Measurements from ENCODE around the gene REC8. TPM values are rescaled to one million over a fixed set of nuclear protein-coding genes. Genes with fewer than 3 reads are reported as not detected.

REC8 gene
- total and polyA plus RNA-seq, 2 of the 13 experiments (the other 11 are each of a cell fraction or from before 2014, with no cell fraction given) = 3.4 to 14.7 TPM

DNA sequence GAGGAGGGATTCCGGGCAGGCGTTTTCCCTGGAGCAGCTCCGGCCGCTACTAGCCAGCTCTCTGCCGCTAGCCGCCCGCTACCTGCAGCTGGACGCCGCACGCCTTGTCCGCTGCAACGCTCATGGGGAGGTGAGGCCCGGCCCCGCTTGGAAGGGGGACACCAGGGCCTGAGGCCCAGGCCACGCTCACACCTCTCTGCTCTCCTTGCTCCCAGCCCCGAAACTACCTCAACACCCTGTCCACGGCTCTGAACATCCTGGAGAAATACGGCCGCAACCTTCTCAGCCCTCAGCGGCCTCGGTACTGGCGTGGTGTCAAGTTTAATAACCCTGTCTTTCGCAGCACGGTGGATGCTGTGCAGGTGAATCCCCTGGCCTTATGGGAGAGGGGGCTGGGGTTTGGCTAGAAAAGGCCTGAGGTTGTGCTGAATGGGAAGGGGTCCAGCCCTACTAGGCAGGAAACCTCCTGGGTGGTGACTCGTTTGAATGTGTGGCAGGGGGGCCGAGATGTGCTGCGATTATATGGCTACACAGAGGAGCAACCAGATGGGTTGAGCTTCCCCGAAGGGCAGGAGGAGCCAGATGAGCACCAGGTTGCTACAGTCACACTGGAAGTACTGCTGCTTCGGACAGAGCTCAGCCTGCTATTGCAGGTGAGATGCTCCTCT lies 24.0 kb upstream of the REC8 start (continued):
- no peak for TF ChIP-seq HMGA1 (CRISPR knock-in tag; conservative IDR thresholded peaks at IDR 0.05)
- peak; percentile 85 for TF ChIP-seq ZFY (CRISPR knock-in tag; IDR thresholded peaks at IDR 0.05)
- TF ChIP-seq THYN1 (CRISPR knock-in tag; IDR thresholded peaks at IDR 0.05; ENCODE audit: borderline replicate concordance, low read depth) = no peak
- peak; percentile 58 for TF ChIP-seq TBX2 (CRISPR knock-in tag; IDR thresholded peaks at IDR 0.05; ENCODE audit: borderline replicate concordance)
- peak; percentile 73; the same call in 1 of the 2 replicates for TF ChIP-seq ZNF256 (CRISPR knock-in tag; conservative IDR thresholded peaks at IDR 0.05)
- no peak for TF ChIP-seq NFIC (IDR thresholded peaks at IDR 0.05; ENCODE audit: low read length)
- no peak for TF ChIP-seq SOX6 (IDR thresholded peaks at IDR 0.05)
- no peak for TF ChIP-seq SOX6 (CRISPR knock-in tag; IDR thresholded peaks at IDR 0.05)
- TF ChIP-seq TGIF2 (CRISPR knock-in tag; IDR thresholded peaks at IDR 0.05) = no peak
- TF ChIP-seq ZNF691 (CRISPR knock-in tag; IDR thresholded peaks at IDR 0.05; ENCODE audit: borderline replicate concordance, low read depth) = peak; percentile 70; the same call in 1 of the 2 replicates
- TF ChIP-seq ZBED4 (CRISPR knock-in tag; IDR thresholded peaks at IDR 0.05; ENCODE audit: borderline replicate concordance) = no peak
- no peak for TF ChIP-seq SP140L (CRISPR knock-in tag; IDR thresholded peaks at IDR 0.05; ENCODE audit: borderline replicate concordance)
- peak; percentile 82; the same call in 1 of the 2 replicates for TF ChIP-seq KDM5B (CRISPR knock-in tag; IDR thresholded peaks at IDR 0.05; ENCODE audit: borderline replicate concordance)
- TF ChIP-seq EZH2 (conservative IDR thresholded peaks at IDR 0.05; ENCODE audit: low read depth, low read length) = no peak
- peak; percentile 12 for TF ChIP-seq HNRNPK (IDR thresholded peaks at IDR 0.05; ENCODE audit: low read depth, low read length, poor library complexity, severe bottlenecking)
- TF ChIP-seq, protein P1, sequence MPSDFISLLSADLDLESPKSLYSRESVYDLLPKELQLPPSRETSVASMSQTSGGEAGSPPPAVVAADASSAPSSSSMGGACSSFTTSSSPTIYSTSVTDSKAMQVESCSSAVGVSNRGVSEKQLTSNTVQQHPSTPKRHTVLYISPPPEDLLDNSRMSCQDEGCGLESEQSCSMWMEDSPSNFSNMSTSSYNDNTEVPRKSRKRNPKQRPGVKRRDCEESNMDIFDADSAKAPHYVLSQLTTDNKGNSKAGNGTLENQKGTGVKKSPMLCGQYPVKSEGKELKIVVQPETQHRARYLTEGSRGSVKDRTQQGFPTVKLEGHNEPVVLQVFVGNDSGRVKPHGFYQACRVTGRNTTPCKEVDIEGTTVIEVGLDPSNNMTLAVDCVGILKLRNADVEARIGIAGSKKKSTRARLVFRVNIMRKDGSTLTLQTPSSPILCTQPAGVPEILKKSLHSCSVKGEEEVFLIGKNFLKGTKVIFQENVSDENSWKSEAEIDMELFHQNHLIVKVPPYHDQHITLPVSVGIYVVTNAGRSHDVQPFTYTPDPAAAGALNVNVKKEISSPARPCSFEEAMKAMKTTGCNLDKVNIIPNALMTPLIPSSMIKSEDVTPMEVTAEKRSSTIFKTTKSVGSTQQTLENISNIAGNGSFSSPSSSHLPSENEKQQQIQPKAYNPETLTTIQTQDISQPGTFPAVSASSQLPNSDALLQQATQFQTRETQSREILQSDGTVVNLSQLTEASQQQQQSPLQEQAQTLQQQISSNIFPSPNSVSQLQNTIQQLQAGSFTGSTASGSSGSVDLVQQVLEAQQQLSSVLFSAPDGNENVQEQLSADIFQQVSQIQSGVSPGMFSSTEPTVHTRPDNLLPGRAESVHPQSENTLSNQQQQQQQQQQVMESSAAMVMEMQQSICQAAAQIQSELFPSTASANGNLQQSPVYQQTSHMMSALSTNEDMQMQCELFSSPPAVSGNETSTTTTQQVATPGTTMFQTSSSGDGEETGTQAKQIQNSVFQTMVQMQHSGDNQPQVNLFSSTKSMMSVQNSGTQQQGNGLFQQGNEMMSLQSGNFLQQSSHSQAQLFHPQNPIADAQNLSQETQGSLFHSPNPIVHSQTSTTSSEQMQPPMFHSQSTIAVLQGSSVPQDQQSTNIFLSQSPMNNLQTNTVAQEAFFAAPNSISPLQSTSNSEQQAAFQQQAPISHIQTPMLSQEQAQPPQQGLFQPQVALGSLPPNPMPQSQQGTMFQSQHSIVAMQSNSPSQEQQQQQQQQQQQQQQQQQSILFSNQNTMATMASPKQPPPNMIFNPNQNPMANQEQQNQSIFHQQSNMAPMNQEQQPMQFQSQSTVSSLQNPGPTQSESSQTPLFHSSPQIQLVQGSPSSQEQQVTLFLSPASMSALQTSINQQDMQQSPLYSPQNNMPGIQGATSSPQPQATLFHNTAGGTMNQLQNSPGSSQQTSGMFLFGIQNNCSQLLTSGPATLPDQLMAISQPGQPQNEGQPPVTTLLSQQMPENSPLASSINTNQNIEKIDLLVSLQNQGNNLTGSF (CRISPR knock-in tag; IDR thresholded peaks at IDR 0.05) = peak; percentile 92
- TF ChIP-seq GLI4 (CRISPR knock-in tag; IDR thresholded peaks at IDR 0.05; ENCODE audit: borderline replicate concordance) = no peak
- peak; percentile 69 for TF ChIP-seq HIVEP1 (CRISPR knock-in tag; IDR thresholded peaks at IDR 0.05)
- peak; percentile 46; the same call in 1 of the 2 replicates for TF ChIP-seq PHF8 (CRISPR knock-in tag; IDR thresholded peaks at IDR 0.05)

Measured in HepG2 (cell line).